GM12801 (cell line): ENCODE measurements around the gene SET.

Experiments used
- TF ChIP-seq, protein P1 (sequence below): IDR thresholded peaks from one replicate; pipeline ENCODE4 v1.5.1; 2011; ENCODE audit warnings: control low read depth; ENCODE audit not compliant: insufficient read length; ENCODE audit errors: extremely low read depth

Gene SET

DNA sequence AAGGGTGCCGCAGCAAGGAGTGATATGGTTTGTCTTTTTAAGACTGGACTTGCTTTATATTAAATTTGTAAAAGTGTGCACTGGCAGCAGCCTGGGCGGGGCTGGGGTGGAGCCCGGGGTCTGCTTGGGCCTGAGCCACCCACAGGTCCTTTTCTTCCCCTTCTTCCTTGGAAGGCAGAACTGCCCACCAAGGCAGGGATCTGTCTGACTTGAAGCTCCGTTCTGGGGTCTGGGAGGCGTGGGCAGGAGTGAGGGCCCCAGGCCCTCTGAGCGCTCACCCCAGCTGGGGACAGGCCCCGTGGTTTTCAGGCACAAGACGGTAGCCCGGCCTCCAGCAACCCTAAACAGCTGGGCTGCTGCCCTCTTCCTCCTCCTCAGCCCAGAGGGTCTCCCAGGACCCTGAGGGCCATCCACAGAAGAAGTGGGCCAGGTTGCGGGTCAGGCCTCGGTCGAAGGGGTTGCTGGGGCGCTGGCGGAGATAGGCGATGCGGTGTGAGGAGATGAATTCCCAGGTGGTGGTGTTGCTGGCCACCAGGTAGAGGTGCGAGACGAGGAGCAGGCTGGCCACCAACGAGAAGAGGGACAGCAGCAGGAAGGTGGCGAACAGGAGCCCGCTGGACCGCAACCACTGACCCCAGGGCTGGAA lies 31.9 kb downstream of the SET start:
- TF ChIP-seq, protein P1, sequence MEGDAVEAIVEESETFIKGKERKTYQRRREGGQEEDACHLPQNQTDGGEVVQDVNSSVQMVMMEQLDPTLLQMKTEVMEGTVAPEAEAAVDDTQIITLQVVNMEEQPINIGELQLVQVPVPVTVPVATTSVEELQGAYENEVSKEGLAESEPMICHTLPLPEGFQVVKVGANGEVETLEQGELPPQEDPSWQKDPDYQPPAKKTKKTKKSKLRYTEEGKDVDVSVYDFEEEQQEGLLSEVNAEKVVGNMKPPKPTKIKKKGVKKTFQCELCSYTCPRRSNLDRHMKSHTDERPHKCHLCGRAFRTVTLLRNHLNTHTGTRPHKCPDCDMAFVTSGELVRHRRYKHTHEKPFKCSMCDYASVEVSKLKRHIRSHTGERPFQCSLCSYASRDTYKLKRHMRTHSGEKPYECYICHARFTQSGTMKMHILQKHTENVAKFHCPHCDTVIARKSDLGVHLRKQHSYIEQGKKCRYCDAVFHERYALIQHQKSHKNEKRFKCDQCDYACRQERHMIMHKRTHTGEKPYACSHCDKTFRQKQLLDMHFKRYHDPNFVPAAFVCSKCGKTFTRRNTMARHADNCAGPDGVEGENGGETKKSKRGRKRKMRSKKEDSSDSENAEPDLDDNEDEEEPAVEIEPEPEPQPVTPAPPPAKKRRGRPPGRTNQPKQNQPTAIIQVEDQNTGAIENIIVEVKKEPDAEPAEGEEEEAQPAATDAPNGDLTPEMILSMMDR, result no peak

DNA sequence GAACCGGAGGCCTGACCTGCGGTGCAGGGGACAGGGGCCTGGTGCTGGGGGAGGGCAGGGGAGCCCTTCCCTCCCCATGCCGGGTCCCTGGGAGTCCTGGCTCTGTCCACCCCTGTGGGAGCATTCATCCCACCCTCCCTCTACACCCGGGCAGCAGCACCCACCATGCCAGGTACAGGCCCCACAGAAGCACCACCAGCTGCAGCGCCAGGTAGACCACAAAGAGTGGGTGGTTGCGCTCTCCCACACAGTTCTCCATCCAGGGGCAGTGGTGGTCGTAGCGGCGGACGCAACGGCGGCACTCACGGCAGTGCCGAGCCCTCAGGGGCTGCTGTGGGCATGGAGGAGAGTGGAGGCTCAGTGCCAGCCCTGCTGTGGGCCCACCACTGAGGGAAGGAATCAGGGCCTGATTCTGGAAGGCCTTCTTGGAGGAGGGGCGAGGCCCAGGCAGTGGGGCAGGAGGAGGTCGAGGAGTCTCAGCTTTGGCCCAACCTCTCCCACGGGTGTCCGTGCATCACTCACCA lies 32.5 kb downstream of the SET start:
- TF ChIP-seq, protein P1, result no peak

DNA sequence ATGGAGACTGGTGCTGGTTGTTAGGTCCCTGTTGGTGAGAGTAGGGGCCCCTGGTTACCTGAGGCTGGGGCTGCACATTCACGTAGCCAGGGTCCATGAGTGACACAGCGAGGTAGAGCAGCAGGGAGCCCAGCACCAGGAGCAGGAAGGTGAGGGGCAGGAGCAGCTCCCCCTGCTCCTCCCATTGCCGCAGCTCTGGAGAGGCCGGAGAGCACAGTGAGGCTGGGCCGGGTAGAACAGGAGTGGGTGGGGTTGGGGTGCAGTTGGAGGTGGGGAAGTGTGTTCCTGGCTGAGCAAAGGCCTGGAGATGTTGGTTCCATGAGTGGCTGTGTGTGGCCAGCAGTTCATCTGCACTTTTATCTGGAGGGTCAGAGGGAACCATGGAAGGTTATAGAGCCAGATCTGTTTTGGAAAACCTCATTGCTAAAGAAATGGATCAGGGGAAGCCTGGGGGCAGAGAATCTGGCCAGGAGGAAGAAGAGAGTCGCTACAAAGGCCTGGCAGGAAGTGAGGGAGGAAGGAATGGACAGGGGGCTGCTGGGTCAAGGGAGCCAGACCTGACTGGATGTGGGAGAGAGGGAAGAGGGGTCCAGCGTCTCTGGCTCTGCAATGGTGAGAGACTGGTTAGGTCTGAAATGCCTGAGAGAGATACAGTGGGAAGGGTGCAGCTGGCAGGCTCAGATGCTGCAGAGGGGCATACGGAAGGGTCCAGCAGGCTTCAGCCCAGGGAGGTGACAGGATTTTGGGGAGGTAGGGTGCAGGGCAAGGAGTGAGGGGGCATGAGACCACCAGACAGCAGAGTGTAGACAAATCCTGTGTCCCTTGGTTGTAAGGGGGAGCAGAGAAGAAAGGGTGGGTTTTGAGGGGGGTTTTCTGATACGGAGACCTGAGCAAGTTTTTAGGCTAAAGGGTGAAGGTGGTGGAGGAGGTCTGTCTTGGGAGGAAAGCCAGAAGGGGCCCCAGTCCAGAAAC lies 33.6 kb downstream of the SET start:
- TF ChIP-seq, protein P1, result no peak

DNA sequence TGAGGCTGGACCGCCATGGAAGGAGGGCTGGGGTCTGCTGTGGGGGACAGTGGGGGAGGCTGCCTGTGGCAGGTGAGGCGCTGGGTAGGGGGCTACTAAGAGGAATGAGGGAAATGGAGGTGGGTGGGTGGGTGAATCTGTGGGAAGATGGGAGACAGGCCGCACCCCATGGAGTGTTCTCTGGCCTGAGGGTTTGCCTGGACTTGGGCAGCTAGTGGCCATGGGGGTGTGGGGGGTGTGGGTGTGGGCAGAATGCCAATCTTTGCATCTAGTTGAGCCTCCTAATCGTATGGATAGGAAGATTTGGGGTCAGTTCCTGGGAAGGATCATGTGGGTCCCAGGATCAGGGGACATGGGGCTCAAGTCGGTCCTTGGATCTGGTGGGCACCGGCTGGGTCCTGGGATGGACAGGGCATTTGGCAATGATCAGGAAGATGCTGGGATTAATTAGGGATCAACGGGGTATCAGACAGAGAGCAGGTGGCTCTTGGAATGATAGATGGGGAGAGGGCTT lies 34.4 kb downstream of the SET start:
- TF ChIP-seq, protein P1, result no peak

DNA sequence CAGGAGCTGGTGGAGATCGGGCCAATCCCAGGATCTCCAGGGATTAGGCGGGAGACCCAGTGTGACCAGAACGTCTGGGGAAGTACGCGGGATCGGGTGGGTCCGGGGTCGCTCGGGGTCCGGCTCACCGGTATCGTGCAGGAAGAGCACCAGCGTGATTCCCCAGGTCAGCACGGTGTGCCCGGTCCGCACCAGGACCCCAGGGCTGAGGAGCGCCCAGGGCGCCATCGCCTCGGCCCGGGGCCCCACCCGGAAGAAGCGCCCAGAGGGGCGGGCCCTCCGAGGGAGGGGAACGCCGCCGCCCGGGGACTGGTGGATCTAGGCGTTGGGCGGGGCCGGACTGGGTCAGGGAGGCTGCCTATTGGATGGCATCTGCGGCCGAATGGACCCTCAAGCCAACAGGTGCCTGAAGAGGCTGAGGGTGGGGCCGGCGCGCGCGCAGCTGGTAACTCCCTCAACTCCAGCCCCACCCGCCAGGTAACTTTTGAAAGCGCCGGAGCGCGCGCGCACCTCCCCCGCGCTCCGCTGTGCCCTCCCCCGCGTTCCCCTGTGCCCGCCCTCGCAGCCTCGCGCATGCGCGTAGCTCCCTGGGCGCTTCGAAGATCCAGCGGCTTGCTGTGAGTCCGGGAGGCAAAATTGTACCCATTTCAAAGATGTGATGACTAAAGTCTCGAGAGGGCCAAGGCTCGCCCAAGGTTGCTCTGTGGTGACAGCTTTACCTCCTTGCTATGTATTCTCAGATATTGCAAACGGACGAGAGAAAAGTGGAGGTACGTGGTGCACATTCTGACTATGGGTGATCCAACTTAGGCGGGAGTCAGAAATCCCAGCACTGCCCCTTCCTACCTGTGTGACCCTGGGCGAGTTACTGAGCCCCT lies 35.1 kb downstream of the SET start, which contains the start of gene ZDHHC12:
Gene ZDHHC12 (minus strand): TSS at position 262 of the 878 bp plus-strand sequence. CDS start 34 bp downstream, at position 228.
- TF ChIP-seq, protein P1, result no peak

DNA sequence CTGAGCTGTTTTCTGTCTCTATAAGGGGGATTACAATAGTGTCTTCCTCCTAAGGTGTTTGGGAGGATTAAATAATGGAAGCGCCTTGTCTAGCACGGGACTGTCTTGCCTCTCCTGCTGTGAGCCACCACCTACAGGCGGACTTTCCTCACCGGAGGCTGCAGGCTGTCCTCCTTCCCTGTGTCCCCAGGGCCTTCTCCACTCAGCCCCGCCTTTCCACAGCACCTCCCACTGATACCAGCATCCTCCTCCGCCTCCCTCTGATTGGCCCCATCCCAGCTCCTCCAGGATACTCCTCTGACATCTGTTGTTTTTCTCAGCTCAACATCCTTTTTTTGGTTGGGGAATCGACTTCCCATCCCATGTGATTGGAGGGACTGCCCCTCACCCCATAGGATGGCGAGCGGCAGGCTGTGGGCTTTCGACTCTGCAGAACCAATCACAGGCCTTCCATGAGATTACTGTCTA lies 35.8 kb downstream of the SET start:
- TF ChIP-seq, protein P1, result no peak
